ENCODE data around the gene MPC2.

- TF ChIP-seq CTCF (IDR thresholded peaks at IDR 0.05) (no peak), POLR2A (IDR thresholded peaks at IDR 0.05) (no peak)
Observed at GRCh38 chr1:167880580-167881021, 56.3 kb downstream of the MPC2 start.

Measured in vagina (tissue), 2 donors.